Cardiac fibroblast (primary cell): ENCODE results near the gene NPAS3.
A peak's percentile ranks its signal among the peaks of the same experiment; 100 is the strongest.

Source experiments
- DNase-seq, 2 donors: peaks; one replicate each; pipeline versions ENCODE4 v3.0.0 to v3.0.0-alpha.2; 2010; ENCODE audit warnings: low read depth in 2 of 2
- H3K4me3 ChIP-seq, 2 donors: replicated peaks in 1 of 2; 1 replicate in 1 of 2; 2 replicates in 1 of 2; pipeline ENCODE4 v1.5.1; 2011; ENCODE audit warnings: low read depth in 2 of 2, low read length in 2 of 2, mild to moderate bottlenecking in 2 of 2, moderate library complexity in 1 of 2
- TF ChIP-seq, protein P1 (sequence below): IDR thresholded peaks from one replicate; pipeline ENCODE4 v1.5.1; 2011; ENCODE audit warnings: low read depth, mild to moderate bottlenecking, low read length, inconsistent platforms

The NPAS3 gene

DNA sequence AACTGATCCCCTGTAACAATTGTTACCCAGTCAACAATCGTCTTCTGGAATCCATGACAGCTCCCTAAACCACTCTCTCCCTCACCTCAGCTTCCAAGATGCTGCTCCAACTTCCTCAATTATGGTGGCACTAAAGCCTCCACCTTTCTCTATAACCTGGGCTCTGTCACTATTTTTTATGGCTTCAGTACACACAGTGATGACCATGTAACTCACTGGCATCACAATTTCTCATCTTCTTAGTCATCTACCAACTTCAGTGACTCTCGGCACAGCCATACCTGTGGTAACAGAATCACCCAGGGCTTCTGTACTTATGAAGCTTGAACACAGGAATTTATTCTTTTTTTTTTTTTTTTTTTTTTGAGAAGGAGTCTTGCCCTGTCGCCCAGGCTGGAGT, 32.0 kb upstream of the NPAS3 start:
- TF ChIP-seq, protein P1, sequence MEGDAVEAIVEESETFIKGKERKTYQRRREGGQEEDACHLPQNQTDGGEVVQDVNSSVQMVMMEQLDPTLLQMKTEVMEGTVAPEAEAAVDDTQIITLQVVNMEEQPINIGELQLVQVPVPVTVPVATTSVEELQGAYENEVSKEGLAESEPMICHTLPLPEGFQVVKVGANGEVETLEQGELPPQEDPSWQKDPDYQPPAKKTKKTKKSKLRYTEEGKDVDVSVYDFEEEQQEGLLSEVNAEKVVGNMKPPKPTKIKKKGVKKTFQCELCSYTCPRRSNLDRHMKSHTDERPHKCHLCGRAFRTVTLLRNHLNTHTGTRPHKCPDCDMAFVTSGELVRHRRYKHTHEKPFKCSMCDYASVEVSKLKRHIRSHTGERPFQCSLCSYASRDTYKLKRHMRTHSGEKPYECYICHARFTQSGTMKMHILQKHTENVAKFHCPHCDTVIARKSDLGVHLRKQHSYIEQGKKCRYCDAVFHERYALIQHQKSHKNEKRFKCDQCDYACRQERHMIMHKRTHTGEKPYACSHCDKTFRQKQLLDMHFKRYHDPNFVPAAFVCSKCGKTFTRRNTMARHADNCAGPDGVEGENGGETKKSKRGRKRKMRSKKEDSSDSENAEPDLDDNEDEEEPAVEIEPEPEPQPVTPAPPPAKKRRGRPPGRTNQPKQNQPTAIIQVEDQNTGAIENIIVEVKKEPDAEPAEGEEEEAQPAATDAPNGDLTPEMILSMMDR = no peak

DNA sequence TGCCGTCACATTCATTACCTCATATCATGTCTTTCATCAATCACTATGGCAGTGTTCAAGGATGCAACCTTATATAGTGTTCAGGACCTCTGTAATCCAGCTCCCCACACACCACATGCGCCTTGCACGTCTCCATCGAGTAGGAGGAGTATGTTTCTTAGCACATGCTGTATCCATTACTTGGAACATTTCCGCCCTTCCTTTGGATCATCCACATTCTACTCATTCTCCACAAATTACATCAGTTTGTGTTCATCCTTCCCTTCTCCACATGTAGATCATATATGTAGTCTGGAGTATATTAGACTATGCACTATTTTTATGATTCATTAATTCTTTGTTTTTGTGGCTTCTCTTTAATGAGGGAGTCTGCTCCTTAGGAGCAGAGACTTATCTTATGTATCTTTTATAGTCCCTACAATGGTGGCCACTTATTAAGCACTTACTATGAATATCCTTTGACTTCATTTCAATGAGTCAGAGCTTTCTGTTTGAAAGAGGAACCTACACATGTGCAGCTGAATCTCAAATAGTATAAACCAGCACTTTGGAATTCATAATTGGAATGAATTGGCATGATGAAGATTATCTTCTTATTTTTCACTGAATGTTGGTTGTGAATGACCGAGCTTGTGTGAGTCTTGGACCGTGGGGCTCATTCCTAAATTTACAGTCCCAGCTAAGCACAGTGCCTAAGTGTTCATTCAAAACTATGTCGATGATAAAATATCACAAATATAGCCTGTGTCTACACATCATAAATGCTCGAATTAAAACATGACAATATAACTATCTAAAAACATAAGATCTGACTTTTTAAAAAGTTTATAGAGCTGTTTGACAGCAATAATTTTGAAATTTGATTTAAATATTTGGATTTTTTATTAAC, 30.2 kb upstream of the NPAS3 start:
- TF ChIP-seq, protein P1 = no peak
- H3K4me3 ChIP-seq = no peak overlapping the region
- no peak for DNase-seq

More for the DNA sequence above, 32.0 kb upstream of the NPAS3 start:
- no peak for DNase-seq
- no peak overlapping the region for H3K4me3 ChIP-seq

DNA sequence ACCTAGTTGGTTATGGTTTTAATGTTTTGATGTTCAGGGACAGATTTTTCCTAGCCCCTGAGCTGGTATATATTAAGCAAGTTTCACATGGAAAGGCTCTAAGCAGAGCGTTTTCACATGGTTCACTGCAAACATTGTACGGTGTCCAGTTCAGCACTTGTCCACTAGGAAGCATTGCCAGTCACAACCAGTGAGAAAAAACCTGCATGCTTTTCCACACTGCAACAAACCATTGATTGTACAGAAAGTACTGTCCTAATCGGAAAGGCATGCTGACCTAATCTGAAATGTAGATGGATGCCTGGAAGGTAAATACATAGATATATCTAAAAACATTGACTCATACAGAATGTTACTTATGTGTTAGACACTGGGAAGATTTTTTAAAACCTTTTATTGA, 25.0 kb upstream of the NPAS3 start:
- TF ChIP-seq, protein P1 = peak; percentile 37
- peak; percentile 6 to 21 for DNase-seq
- no peak overlapping the region for H3K4me3 ChIP-seq

DNA sequence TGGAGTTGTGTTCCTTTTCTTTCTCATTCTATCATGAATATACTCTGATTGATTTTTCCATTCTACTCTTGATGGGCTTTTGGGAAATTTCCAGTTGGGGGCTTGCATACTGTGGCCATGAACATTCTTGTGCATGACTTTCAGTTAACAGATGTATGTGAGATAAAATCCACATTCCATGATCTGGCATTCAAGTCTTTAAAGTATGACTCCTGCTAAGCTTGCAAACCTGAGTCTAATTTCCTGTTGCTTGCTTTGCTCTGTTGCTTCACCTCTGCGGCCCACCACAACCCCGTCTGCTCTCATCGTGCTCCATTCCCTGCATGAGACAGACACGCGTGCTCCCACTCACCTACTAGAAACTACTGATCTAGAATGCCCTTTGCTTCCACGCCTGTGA, 24.3 kb upstream of the NPAS3 start:
- H3K4me3 ChIP-seq = no peak overlapping the region
- TF ChIP-seq, protein P1 = no peak
- no peak for DNase-seq

DNA sequence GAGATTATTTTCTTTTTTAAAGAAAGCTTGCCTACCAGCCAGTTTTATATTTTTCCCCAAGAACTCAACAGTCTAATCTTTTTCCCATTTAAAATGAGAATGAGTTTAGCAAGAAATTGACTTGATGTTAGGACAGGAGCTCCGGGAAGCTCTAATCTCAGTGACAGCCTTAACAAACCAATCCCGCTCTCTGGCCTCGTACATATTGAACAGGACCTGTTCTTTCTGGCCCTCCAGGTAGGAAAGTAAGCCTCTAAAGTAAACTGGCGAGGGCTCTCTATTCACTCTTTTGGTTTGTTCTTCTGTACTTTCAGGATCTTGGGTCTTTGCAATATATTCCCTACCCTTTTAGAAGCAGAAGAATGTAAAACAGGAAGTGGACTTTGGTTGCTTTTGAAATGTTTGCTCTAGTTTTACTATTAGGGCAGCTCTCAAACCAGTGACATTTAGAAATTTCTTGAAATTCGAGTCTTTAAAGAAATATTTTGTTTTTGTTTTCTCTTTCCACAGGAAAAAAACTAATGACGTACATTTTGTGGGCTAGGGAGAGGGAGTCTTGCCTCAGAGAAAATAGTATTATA, 17.9 kb upstream of the NPAS3 start:
- no peak for DNase-seq
- TF ChIP-seq, protein P1 = no peak
- H3K4me3 ChIP-seq = no peak overlapping the region

DNA sequence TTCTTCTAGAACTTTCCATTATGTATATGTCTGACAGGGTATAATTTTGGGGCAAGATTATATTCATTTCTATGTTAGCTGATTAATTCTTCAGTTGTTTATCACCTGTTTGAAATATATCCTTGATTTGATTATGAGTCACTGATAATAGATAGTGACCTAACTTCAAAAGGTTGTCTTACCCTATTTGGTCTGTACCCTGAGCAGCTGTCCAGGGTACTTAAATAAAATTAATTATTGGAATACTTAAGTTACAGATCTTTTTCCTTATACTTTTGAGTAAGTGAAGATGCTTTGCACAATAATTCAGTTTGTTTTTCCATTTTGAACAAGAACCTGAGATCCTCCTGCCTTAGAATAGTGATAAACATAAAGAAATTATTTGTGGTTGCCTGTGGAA, 13.2 kb upstream of the NPAS3 start:
- TF ChIP-seq, protein P1 = no peak
- no peak overlapping the region for H3K4me3 ChIP-seq
- DNase-seq = peak in 1 of 2 donors; percentile 17
